ENCODE measurements around the gene PPP1CA.

Gene PPP1CA

GRCh38 chr11:67368621-67369020 lies 33.0 kb downstream of the PPP1CA start:
- ATAC-seq (ENCODE audit: low read depth): no peak
- no peaks in the 10 kb centered on the region for H3K36me3 ChIP-seq (ENCODE audit: low read depth)
- no peaks in the 10 kb centered on the region for H3K27me3 ChIP-seq (ENCODE audit: insufficient read depth, poor library complexity, severe bottlenecking)
- H3K4me3 ChIP-seq (ENCODE audit: severe bottlenecking): no peak overlapping the region
- H3K4me1 ChIP-seq (ENCODE audit: insufficient read depth, poor library complexity, severe bottlenecking): no peaks in the 10 kb centered on the region
- no peak overlapping the region for H3K27ac ChIP-seq (ENCODE audit: poor library complexity, severe bottlenecking)
- DNase-seq (ENCODE audit: low spot score): no peak
- no peaks in the 10 kb centered on the region for H3K9me3 ChIP-seq (ENCODE audit: severe bottlenecking)
- no peak for TF ChIP-seq CTCF (IDR thresholded peaks at IDR 0.05; ENCODE audit: poor library complexity, severe bottlenecking)

DNA sequence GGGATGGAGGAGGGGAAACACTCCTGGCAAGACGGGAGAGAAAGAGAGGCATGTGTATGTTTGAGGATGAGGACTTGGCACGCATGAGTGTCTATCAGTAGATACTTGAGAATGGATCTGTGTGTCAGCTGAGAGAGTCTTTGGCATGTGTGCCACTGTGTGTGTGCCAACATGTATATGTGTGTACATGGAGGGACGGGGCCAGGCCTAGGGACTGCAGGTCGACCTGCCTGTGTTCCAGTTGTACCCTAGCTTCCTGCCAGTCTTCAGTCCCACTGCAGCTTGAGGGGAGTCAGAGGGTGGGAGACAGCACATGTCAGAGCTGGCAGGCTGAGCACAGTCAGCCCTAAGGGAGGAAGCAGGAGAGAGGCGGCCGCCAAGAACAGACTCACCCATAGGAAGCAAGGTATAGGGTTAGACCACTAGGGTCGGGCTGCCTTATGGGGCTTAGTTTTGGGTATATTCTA lies 33.9 kb downstream of the PPP1CA start:
- Histone ChIP-seq H3K4me3 (ENCODE audit: severe bottlenecking) (no peak overlapping the region), H3K4me1 (ENCODE audit: insufficient read depth, poor library complexity, severe bottlenecking) (no peaks in the 10 kb centered on the region), H3K36me3 (ENCODE audit: low read depth) (no peaks in the 10 kb centered on the region), H3K9me3 (ENCODE audit: severe bottlenecking) (no peaks in the 10 kb centered on the region), H3K27ac (ENCODE audit: poor library complexity, severe bottlenecking) (no peak overlapping the region), H3K27me3 (ENCODE audit: insufficient read depth, poor library complexity, severe bottlenecking) (no peaks in the 10 kb centered on the region)
- ATAC-seq (ENCODE audit: low read depth) (no peak), DNase-seq (ENCODE audit: low spot score) (no peak)
- no peak for TF ChIP-seq CTCF (IDR thresholded peaks at IDR 0.05; ENCODE audit: poor library complexity, severe bottlenecking)

GRCh38 chr11:67366961-67367760 lies 34.5 kb downstream of the PPP1CA start:
- no peaks in the 10 kb centered on the region for H3K4me1 ChIP-seq (ENCODE audit: insufficient read depth, poor library complexity, severe bottlenecking)
- ATAC-seq (ENCODE audit: low read depth): no peak

GRCh38 chr11:67366546-67366945 lies 35.1 kb downstream of the PPP1CA start:
- no peak for TF ChIP-seq CTCF (IDR thresholded peaks at IDR 0.05; ENCODE audit: poor library complexity, severe bottlenecking)
- Histone ChIP-seq H3K9me3 (ENCODE audit: severe bottlenecking) (no peaks in the 10 kb centered on the region), H3K27ac (ENCODE audit: poor library complexity, severe bottlenecking) (no peak overlapping the region), H3K36me3 (ENCODE audit: low read depth) (no peaks in the 10 kb centered on the region), H3K4me1 (ENCODE audit: insufficient read depth, poor library complexity, severe bottlenecking) (no peaks in the 10 kb centered on the region), H3K4me3 (ENCODE audit: severe bottlenecking) (no peak overlapping the region), H3K27me3 (ENCODE audit: insufficient read depth, poor library complexity, severe bottlenecking) (no peaks in the 10 kb centered on the region)
- ATAC-seq (ENCODE audit: low read depth) (no peak), DNase-seq (ENCODE audit: low spot score) (no peak)

More at GRCh38 chr11:67366961-67367760, 34.5 kb downstream of the PPP1CA start:
- DNase-seq (ENCODE audit: low spot score): no peak
- no peak overlapping the region for H3K27ac ChIP-seq (ENCODE audit: poor library complexity, severe bottlenecking)
- H3K36me3 ChIP-seq (ENCODE audit: low read depth): no peaks in the 10 kb centered on the region
- no peaks in the 10 kb centered on the region for H3K9me3 ChIP-seq (ENCODE audit: severe bottlenecking)
- no peak overlapping the region for H3K4me3 ChIP-seq (ENCODE audit: severe bottlenecking)
- TF ChIP-seq CTCF (IDR thresholded peaks at IDR 0.05; ENCODE audit: poor library complexity, severe bottlenecking): no peak
- H3K27me3 ChIP-seq (ENCODE audit: insufficient read depth, poor library complexity, severe bottlenecking): no peaks in the 10 kb centered on the region

All from RWPE2 (cell line).